Dendritic cell treated with granulocyte-macrophage colony-stimulating factor and Interleukin-4, amounts not matched to agents 40 ng/mL and 50 ng/mL, for 4 days (primary cell): ENCODE results near the gene ANKRD40.
"Not testable (repeated sequence)": the region's sequence is repeated elsewhere in the genome, so short reads cannot be mapped to it uniquely, and the experiment has no call there.

Source experiments
- H3K27ac Mint-ChIP-seq: one replicate; pipeline ENCODE4 v1.8.0; 2022; ENCODE audit warnings: mild to moderate bottlenecking, mixed read lengths
- H3K27me3 Mint-ChIP-seq: one replicate; pipeline ENCODE4 v1.8.0; 2022; ENCODE audit warnings: mild to moderate bottlenecking, mixed read lengths
- H3K36me3 Mint-ChIP-seq: one replicate; pipeline ENCODE4 v1.8.0; 2022; ENCODE audit warnings: low read depth, mixed read lengths
- H3K4me1 Mint-ChIP-seq: one replicate; pipeline ENCODE4 v1.8.0; 2022; ENCODE audit warnings: low read depth, mixed read lengths
- H3K4me3 Mint-ChIP-seq: one replicate; pipeline ENCODE4 v1.8.0; 2022; ENCODE audit warnings: mild to moderate bottlenecking, moderate library complexity, mixed read lengths
- H3K9me3 Mint-ChIP-seq: one replicate; pipeline ENCODE4 v1.8.0; 2022; ENCODE audit warnings: mixed read lengths
- intact Hi-C: fragments of 100-400 bp; cut with micrococcal nuclease; formaldehyde crosslinking; loops from one replicate; pipeline ENCODE4 v1.15.0; 2022

ANKRD40 gene

DNA sequence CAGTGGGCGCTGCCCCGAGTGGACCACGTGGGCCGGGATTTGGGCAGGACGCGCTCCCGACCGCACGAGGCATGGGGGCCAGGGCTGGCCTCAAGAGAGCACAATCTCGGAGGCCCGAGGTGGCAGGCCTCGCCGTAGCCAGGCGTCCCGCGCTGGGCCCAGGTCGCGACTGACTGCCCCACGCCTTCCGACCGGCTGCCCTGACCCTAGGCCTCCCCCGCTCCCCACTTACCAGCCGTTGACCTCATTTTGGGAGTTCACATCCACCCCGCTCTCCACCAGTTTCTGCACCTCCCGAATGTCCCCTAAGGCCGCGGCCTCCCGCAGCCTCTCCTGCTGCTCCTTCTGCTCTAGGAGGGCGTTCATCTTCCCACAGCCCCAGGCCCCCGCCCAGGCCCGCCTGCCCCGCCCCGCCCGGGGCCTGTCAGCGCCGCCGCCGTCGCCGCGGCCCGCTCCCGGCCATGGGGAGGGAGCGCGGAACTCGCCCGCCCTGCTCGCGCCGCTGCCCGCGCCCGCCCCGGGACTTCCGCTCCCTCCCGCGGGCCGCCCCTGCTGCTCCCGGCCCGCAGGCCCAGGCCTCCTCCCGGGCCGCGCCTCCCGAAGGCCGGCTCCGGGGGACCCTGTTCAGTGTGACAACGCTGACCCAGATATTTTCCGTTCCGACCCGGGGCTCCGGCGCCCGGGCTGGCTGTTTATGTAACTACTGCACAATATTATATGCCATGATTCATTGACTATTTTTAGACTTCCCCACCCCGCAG lies at the start of gene ANKRD40:
Gene ANKRD40, minus strand, starts transcription at position 626 of the 761 bp plus-strand sequence. Its CDS starts 260 bp downstream, at position 366.
- Mint-ChIP-seq H3K4me3 (peak within 1 kb of the TSS; percentile 92), H3K27ac (peak within 1 kb of the TSS; percentile 97), H3K9me3 (no peaks in the 10 kb centered on the region), H3K27me3 (no peaks in the 10 kb centered on the region), H3K36me3 (peaks cover 32% of the 10 kb centered on the region), H3K4me1 (peaks cover 29% of the 10 kb centered on the region)
- intact Hi-C loops = loop anchor here (1.0 to 10.0 kb wide), 4 partner anchors 12 to 160 kb away; partner anchors contain the start of genes ABCC3, LUC7L3 and SPATA20

DNA sequence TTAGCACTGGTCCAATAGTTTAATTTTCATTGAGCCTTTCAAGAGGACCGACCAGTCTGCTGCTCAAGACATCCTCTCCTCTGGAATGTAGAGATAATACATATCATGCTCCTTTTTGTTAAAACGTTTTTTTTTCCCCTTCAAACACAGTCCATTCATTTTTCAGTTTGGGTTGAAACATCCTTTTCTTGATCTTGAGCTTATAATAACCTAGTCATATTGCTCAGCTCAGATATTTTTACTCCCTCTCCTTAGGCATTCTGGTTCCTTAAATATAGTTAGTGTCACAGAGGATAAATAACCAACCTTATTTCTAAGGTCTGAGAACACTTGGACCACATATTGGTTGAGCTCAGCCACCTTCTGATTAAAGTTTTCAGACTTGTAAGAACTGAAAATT lies 46.8 kb upstream of the ANKRD40 start:
- Mint-ChIP-seq H3K9me3 (no peaks in the 10 kb centered on the region), H3K27ac (no peak overlapping the region), H3K27me3 (peaks cover 3% of the 10 kb centered on the region), H3K4me3 (no peak overlapping the region), H3K4me1 (no peaks in the 10 kb centered on the region), H3K36me3 (peaks cover 67% of the 10 kb centered on the region)
- intact Hi-C loops = no loop called here

GRCh38 chr17:50749245-50749644 lies 41.5 kb upstream of the ANKRD40 start:
- H3K27ac Mint-ChIP-seq = no peak overlapping the region
- H3K36me3 Mint-ChIP-seq = peaks cover 98% of the 10 kb centered on the region

GRCh38 chr17:50745631-50746030 lies 37.9 kb upstream of the ANKRD40 start:
- H3K4me3 Mint-ChIP-seq = no peak overlapping the region
- peaks cover 99% of the 10 kb centered on the region for H3K36me3 Mint-ChIP-seq
- H3K4me1 Mint-ChIP-seq = no peaks in the 10 kb centered on the region
- no peaks in the 10 kb centered on the region for H3K27me3 Mint-ChIP-seq
- intact Hi-C loops = no loop called here
- H3K27ac Mint-ChIP-seq = peak overlapping the region; percentile 1
- H3K9me3 Mint-ChIP-seq = no peaks in the 10 kb centered on the region

More at GRCh38 chr17:50749245-50749644, 41.5 kb upstream of the ANKRD40 start:
- no peaks in the 10 kb centered on the region for H3K4me1 Mint-ChIP-seq
- intact Hi-C loops = no loop called here
- H3K9me3 Mint-ChIP-seq = no peaks in the 10 kb centered on the region
- no peaks in the 10 kb centered on the region for H3K27me3 Mint-ChIP-seq
- no peak overlapping the region for H3K4me3 Mint-ChIP-seq

- Mint-ChIP-seq H3K4me3 (no peak overlapping the region), H3K27ac (peak overlapping the region; percentile 34)
Observed at GRCh38 chr17:50739098-50739497, 31.4 kb upstream of the ANKRD40 start.

DNA sequence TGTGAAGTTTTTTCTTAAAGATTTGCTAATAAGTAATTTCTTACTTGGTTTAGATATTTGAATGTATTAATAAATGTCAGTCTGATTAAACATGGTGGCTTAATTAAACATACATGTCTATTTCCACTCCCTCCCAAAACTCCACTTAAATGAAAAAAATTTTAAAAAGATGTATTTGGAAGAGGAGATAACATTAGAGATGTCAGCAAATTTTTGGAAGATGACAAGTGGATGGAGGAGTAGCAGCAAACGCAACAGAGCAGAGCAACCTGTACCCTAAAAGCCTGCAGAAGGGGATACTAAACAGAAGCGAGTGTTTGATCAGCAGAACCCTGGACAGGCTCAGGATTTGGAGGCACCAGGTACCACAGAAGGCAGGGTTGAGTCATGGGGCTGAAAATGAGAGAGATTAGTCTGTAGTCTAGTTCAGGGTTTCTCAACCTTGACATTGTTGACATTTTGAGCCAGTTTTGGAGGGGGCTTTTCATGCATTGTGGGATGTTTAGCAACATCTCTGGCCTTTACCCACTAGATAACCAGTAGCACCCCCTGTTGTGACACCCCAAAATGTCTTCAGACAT lies 29.5 kb upstream of the ANKRD40 start:
- H3K9me3 Mint-ChIP-seq = no peaks in the 10 kb centered on the region
- peaks cover 29% of the 10 kb centered on the region for H3K4me1 Mint-ChIP-seq
- peaks cover 63% of the 10 kb centered on the region for H3K36me3 Mint-ChIP-seq
- intact Hi-C loops = no loop called here
- H3K27ac Mint-ChIP-seq = peak overlapping the region; percentile 48
- H3K27me3 Mint-ChIP-seq = no peaks in the 10 kb centered on the region
- no peak overlapping the region for H3K4me3 Mint-ChIP-seq

More at GRCh38 chr17:50739098-50739497, 31.4 kb upstream of the ANKRD40 start:
- H3K27me3 Mint-ChIP-seq = no peaks in the 10 kb centered on the region
- intact Hi-C loops = no loop called here
- peaks cover 82% of the 10 kb centered on the region for H3K36me3 Mint-ChIP-seq
- H3K9me3 Mint-ChIP-seq = no peaks in the 10 kb centered on the region
- H3K4me1 Mint-ChIP-seq = peaks cover 26% of the 10 kb centered on the region

GRCh38 chr17:50735287-50735686 lies 27.6 kb upstream of the ANKRD40 start:
- H3K27ac Mint-ChIP-seq = no peak overlapping the region
- intact Hi-C loops = no loop called here
- H3K4me3 Mint-ChIP-seq = no peak overlapping the region
- no peaks in the 10 kb centered on the region for H3K27me3 Mint-ChIP-seq
- H3K9me3 Mint-ChIP-seq = no peaks in the 10 kb centered on the region
- peaks cover 44% of the 10 kb centered on the region for H3K36me3 Mint-ChIP-seq
- peaks cover 46% of the 10 kb centered on the region for H3K4me1 Mint-ChIP-seq

DNA sequence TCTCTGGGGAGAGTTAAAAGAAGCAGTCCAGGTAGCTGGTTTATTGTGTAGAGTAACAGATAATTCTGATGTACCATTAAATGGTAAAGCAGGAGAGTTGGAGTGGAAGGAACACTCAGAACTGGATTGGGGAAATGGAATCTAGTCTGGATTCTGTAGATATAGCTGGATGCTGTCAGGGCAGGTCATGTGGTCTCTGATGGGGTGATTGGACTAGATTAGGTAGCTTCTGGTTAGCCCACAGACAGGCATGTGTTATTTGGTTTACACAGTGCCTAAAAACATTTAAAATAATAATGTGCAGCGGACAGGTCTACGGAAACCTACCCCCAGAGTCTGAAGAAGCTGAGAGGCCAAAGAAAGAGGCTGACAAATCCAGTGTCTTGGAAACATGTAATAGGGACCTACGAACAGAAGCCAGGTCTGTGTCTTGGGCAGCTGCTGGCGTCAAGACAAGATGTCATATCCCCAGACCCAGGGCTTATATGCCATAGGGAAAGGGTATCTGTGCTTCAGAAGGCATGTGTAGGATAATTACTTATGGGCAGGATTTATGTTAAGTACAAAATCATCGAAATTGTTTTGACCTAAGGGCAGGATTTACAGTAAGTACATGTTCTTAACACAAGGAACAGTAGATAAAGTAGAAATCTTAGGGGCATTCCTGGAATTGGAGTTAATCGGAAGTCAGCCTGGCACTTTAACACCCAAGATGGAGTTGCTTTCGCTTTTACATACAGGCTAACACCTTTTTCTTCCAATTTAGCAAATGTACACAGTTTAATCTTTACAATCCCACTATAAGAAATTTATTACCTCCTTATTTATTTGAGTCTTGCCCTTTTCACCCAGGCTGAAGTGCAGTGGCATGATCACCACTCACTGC lies 24.1 kb upstream of the ANKRD40 start:
- Mint-ChIP-seq H3K27ac (no peak overlapping the region), H3K4me3 (no peak overlapping the region), H3K4me1 (peaks cover 53% of the 10 kb centered on the region)

DNA sequence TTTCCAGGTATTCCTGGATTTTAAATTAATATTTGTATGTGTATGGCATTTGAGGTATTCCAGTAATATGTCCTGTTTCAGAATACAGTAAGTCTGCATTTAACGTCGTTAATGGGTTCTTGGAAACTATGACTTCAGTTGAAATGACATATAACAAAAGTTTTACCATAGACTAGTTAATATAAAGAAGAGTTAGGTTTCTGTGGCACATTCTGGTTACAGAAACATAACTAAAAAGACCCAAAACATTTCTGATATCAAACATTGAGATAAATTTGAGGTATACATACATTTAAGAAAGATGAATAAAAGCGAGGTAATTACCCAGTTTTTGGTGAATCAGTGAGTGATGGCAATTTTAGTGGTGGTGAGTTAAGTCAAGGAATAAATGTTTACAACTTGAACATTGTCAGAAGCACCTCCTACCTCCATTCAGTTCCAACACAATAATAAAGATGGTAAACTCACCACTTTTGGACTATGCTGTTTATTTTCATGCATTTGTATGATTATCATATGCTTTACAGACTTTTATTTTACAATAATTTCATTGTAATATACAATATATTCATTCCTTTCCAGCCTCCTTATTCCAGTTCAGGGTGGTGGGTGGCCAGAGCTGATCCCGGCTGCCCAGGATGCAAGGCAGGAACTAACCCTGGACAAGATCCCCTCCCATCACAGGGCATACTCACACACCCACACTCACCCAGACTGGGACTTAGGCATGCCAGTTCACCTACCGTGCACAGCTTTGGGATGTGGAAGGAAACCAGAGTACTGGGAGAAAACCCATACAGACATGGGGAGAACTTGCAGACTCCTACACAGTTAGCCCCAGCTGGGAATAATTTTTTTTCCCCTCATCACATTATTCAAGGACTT lies 21.4 kb upstream of the ANKRD40 start:
- Mint-ChIP-seq H3K4me1 (peaks cover 52% of the 10 kb centered on the region), H3K27ac (no peak overlapping the region), H3K27me3 (no peaks in the 10 kb centered on the region), H3K36me3 (peaks cover 12% of the 10 kb centered on the region), H3K4me3 (no peak overlapping the region), H3K9me3 (no peaks in the 10 kb centered on the region)
- intact Hi-C loops = no loop called here

More for the DNA sequence above, 24.1 kb upstream of the ANKRD40 start:
- H3K36me3 Mint-ChIP-seq = peaks cover 16% of the 10 kb centered on the region
- no peaks in the 10 kb centered on the region for H3K9me3 Mint-ChIP-seq
- H3K27me3 Mint-ChIP-seq = no peaks in the 10 kb centered on the region
- intact Hi-C loops = no loop called here

DNA sequence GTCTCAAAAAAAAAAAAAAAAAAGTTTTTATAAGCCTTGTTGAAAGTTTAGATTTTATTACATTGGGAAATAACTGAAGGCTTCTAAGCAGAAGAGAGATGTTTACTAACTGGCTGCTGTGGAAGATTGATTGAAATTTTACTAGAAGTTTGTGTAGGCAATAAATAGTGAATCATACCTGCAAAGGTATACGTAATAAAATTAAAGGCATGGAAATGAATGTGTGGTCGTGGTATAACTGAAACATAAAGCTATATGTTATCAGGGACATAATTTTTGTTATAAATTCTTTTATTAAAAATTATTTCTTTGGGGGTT lies 20.4 kb upstream of the ANKRD40 start:
- Mint-ChIP-seq H3K9me3 (no peaks in the 10 kb centered on the region), H3K4me1 (peaks cover 52% of the 10 kb centered on the region), H3K27ac (no peak overlapping the region), H3K4me3 (no peak overlapping the region), H3K27me3 (no peaks in the 10 kb centered on the region), H3K36me3 (peaks cover 12% of the 10 kb centered on the region)
- intact Hi-C loops = no loop called here

DNA sequence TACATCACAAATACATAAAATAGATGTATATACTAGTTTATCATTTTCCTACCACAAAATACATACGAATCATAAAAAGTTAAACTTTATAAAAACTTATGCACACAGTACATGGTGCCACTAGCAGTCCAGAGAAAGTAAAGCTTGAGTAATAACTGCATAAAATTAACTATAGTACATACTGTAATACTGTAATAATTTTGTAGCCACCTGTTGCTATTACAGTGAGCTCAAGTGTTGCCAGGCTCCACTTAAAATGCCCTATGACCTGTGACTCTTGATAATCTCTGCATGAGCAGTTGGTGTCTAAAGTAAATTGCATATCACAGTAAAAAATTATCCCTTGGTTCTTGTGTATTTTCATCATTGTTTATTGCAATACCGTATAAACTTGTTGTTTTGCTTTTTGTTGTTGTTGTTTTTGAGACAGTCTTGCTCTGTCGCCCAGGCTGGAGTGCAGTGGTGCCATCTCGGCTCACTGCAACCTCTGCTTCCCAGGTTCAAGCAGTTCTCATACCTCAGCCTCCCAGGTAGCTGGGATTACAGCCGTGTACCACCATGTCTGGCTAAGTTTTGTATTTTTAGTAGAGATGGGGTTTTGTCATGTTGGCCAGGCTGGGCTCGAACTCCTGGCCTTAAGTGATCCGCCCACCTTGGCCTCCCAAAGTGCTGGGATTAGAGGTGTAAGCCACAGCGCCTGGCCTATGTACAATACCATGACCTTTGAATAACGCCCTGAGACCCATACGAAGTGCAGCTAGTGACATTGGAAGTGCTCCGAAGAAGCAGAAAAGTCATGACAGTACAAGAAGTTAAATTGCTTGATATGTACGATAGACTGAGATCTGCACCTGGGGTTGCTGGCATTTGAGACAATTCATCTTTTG lies 18.3 kb upstream of the ANKRD40 start:
- H3K4me1 Mint-ChIP-seq = peaks cover 55% of the 10 kb centered on the region
- no peaks in the 10 kb centered on the region for H3K9me3 Mint-ChIP-seq
- H3K27ac Mint-ChIP-seq = no peak overlapping the region
- intact Hi-C loops = no loop called here
- H3K27me3 Mint-ChIP-seq = no peaks in the 10 kb centered on the region
- peaks cover 12% of the 10 kb centered on the region for H3K36me3 Mint-ChIP-seq
- no peak overlapping the region for H3K4me3 Mint-ChIP-seq

DNA sequence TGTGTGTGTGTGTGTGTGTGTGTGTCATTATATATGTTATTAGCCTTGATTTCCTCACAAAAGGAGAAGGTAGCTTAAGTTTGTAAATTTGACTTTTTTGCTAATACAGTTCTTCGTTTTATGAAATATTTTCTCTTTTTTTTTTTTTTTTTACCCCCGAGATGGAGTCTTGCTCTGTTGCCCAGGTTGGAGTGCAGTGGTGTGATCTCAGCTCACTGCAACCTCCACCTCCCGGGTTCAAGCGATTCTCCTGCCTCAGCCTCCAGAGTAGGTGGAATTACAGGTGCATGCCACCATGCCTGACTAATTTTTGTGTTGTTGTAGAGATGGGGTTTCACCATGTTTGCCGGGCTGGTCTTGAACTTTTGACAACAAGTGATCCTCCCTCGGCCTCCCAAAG lies 16.9 kb upstream of the ANKRD40 start:
- intact Hi-C loops = loop anchor here (5.0 kb wide), 1 partner anchor 38 kb away; no protein-coding TSS in a partner anchor
- Mint-ChIP-seq H3K4me1 (peaks cover 50% of the 10 kb centered on the region), H3K36me3 (peaks cover 19% of the 10 kb centered on the region)
- not testable (repeated sequence) for H3K9me3 Mint-ChIP-seq, H3K27me3 Mint-ChIP-seq, H3K27ac Mint-ChIP-seq, H3K4me3 Mint-ChIP-seq
